Caki2 (cell line): ENCODE results near the gene C2orf78. TPM values are rescaled to one million over a fixed set of nuclear protein-coding genes. Genes with fewer than 3 reads are reported as not detected.
A peak's percentile ranks its signal among the peaks of the same experiment; 100 is the strongest.

Experiments used
- DNase-seq: peaks from one replicate; pipeline ENCODE4 v3.0.0-alpha.2; 2015; ENCODE audit warnings: low read depth
- in situ Hi-C: cut with HindIII; loops from 2 replicates; pipeline ENCODE4 v1.10.0; 2016; ENCODE audit warnings: low sequenced_read_pairs, low pct_unique_long_range_greater_than_20kb, mixed read lengths
- total RNA-seq: library from RNA; depleted of rRNA; stranded (reverse); fragments of >200 nt; shearing (Covaris generic); gene quantifications from 2 replicates; pipeline ENCODE4 v1.2.3, GENCODE V29; 2014; ENCODE audit warnings: low replicate concordance

Gene C2orf78
- total RNA-seq, 1 experiment from 2014 or later: not detected

DNA sequence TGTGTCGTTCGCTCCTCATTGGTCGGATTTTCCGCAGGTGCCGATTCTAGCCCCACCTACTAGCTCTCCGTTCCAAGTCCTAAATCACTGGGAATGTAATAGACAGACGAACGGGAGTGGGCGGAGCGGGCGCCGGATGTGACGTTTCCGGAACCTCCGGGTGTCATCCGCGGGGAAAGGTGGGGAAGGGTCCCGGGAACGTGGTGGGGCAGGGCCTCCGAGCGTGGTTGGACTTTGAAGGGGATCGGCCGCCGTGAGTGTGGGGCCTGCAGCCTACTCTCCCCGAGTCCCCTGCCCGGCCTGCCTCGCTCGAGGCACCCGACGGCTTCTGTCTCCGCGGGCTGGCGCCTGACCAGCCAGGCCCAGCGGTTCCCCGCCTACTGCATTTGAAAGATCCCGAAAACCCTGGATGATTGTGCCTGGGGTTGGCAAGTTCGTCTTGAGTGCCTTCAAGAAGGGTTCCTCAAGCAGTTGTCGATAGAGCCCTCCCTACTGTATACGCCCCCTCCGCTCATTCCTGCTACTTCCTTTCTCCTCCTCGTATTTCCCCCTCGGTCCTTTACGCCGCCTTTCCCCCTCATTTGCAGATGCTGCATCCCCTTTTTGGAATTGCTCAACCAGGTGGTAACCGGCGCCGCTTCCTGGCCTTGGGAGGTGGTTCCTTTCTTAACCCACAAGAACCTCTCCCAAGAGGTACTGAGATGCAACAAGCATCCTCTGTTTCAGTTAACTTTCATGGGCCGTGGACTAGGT, 45.0 kb downstream of the C2orf78 start, which contains the start of gene STAMBP:
TSS of gene STAMBP (plus strand) at position 144 of the 753 bp plus-strand sequence. CDS start 1,896 bp downstream, outside the sequence.
- DNase-seq: peak; percentile 89
- in situ Hi-C loops: no loop called here

DNA sequence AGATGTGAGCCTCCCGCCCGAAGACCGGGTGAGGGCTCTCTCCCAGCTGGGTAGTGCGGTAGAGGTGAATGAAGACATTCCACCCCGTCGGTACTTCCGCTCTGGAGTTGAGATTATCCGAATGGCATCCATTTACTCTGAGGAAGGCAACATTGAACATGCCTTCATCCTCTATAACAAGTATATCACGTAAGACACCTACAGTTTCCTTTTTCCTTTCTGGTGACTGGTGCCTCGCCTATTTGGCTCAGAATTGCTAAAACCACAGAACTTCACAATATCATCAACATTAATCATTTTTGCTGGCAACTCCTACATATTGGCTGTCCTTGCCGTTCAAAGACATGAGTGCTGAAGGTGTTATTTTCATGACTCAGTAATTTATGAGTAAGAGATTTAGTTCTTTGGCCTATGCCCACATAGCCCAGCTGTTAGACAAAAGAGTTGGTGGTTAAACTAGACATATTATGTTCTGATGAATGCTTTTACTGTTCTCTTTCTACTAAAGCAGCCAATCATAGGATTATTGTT, 47.0 kb downstream of the C2orf78 start:
- peak; percentile 77 for DNase-seq
- in situ Hi-C loops: no loop called here

DNA sequence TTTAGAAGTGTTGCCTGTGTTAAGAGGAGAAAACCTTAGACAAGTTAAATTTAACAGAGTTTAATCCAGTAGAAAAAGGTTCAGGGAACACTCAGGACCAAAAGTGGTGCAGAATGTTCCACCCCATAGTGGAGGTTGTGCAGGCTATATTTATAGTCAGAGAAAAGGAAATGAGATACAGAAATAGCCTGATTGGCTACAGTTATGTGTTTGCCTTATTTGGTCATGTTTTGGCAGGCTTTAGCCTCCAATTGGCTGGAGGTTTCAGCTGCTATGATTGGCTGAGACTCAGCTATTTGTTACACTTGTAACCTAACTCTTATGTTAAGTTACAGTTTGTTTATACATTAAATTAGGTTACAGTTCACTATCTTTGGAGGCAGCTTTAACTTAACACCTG, 48.9 kb downstream of the C2orf78 start:
- in situ Hi-C loops: no loop called here
- peak; percentile 64 for DNase-seq

DNA sequence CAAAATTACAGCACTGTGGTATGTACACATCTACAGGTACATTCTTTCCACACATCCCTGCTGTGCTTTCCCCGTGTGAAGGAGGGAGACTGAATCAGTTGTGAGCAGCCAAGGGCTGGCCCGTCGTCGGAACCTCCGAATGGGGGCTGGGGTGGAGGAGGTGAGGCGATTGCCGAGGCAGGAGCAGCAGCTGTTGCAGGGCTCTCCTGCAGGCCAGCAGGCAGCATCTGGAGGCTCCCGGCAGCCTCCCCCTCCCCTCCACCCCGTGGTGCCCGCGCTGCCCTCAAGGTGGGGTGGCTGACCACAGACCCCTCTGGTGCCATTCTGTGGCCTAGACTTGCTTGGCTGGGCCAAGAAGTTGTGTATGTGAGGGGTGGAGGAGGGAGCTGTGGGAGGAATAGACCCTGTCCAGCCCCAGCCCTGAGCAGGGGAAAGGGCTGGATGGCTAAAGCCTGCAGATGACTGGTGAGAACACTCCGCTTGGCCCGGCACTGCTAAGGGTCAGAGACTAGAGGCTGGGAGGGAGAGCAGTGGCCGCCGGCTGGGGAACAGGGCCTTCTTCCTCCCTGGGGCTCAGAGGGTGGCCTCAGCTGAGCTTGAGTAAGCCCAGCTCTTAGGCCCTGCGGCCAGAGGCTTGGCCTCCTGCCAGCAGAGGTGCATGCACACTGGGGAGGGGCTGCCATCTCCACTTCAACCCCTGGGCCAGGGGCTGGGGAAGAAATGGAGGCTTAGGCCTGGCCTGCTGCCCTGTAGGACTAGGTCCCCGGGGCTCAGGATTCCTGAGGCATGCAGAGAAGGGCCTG, 52.4 kb downstream of the C2orf78 start:
- DNase-seq: no peak
- in situ Hi-C loops: no loop called here

DNA sequence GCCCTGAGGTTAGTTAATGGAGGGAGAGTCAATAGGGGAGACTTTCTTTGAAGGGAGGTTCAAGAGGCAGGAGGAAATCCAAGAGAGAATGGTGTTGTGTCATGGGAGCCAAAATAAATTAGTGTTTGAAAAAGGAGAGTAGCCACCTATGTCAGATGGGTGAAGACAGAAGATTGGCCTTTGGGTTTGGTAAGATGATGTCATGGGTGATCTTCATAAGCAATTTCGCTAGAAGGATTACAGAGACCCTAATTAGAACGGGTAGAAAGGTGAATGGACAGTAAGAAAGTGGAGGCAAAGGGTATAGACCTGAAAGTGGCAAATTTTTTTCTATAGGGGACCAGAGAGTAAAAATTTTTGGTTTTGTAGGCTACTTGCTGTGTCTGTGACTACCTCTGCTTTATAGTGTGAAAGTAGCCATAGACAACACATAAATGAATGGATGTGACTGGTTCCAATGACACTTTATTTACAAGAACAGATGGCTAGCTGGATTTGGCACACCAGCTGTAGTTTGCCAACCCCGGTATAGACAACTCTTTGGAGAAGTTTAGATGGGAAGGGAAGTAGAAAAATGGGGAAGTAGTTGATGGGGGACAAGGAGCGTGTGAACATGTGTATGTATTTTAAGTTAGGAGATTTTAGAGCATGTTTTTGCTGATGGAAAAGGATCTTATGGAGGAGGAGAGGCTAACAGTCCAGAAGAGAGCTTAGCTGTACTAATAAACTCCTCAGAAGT, 54.0 kb downstream of the C2orf78 start:
- DNase-seq: no peak
- in situ Hi-C loops: no loop called here

DNA sequence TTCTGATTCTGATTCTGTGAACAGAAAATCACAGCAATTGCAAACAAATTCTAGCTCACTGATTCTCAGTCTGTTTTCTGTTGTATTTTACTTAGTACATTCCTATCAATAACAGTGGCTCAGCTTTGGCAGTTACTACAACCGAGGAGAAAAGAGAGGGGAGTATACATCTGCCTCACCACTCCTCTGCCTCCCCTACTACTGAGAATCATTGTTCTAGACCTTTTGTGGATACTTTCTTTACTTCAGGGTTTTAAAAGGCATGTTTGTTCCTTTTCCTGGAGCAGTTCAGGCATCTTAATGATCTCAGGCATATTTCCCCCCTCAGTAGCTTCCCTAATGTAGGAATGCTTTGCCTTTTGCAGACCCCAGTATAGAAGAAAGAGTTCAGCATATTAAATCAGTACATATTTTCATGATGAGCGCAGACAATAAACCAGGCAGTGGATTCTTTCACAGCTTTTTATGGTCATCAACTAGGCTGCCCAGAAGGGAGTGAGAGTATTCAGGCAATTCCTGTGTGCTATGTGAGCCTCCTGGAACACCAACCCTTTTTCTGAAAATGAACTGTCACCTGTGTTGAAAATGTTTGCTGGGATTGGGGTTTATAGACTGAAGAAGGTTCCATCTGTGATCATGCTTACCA, 55.0 kb downstream of the C2orf78 start:
- in situ Hi-C loops: no loop called here
- no peak for DNase-seq

DNA sequence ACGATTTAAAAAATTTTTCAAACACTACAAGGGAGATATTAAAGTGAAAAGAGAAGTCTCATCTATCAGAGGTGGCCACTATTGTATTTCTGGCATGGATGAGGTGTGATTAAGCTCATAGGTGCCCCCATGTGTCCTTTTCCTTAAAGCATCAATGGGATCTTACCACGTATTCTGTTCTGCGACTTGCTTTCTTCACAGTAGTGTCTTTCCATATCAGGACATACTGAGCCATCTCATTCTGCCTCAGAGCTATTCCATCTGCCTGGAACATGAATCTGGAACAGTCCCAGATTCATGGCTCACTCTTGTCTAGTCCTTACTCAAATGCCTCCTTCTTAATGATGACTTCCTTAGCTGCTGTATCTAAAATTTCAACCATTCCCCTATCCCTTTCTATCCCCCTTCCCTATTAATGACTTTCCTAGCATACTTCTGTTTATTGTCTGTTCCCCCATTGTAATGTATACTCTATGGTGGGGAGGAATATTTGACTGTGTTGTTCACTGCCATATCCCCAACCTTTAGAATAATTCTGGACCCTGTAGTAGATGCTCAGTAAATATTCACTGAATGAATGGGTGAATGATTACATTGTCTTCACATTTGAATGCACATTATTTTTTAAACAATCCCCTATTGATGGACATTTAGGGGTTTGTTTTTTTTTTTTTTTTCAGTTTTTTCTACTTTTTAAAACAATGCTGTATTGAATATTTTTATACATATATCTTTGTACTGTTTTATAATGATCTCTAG, 55.8 kb downstream of the C2orf78 start:
- in situ Hi-C loops: no loop called here
- no peak for DNase-seq

DNA sequence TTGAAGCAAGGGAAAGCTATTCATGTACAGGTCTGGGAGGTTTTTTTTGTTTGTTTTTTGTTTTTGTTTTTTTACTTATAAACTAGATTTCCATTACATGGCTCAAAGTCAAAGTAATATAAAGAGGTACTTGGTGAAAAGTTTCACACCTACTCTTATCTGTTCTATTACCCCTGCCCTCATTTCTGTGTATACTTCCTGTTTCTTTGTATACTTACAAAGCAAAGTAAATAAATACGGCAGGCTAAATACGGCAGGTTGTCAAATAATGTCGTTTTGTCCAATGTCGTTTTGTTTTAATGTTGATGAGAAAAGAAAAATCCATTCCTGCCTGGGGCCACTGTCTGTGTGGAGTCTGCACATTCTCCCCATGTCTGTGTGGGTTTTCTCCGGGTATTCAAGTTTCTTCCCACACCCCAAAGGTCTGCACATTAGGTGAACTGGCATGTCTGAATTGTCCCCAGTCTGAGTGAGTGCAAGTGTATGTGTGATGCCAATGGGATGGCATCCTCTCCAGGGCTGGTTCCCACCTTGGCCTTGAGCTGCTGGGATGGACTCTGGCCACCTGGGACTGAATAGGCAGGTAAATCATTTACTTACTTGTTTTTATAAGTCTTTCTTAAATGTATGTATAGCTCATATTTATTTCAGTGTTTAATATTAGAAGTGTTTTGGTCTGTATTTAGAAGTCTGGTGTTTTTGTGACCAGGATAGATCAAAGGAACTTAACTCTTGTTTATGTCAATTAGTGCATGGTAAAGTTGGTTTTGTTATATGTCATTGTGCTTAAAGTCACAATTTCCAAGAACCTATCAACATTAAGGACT, 58.1 kb downstream of the C2orf78 start:
- DNase-seq: no peak
- in situ Hi-C loops: no loop called here

DNA sequence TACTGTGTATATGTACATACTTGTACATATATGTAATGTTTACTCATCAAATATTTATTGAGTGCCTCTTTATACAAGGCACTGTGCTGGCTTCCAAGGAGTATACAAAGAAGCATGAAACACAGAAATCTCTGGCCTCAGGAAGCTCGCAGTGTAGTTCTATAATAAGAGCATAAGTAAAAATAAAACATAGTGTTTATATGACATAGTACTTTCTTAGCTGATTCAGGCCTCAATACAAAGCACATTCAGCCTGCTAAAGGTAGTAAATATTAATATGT, 58.7 kb downstream of the C2orf78 start:
- in situ Hi-C loops: no loop called here
- no peak for DNase-seq

DNA sequence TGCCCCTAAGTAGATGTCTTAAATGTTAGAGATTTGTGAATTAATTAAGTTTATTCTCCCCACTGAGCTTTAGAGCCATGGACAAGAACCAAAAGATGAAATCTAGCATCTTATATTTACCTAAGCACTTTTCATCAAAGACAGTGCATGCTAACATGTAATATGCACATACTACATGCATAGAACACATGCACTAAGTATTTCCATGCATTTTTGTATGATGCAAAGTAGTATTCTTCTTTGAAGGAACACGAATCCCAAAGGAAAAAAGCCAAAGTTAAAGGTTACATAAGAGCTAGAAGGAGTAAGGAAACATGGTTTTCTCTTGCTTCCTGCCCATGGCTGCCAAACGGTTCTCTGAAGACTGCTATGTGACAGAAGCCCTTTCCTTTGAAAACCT, 60.1 kb downstream of the C2orf78 start:
- in situ Hi-C loops: no loop called here

DNA sequence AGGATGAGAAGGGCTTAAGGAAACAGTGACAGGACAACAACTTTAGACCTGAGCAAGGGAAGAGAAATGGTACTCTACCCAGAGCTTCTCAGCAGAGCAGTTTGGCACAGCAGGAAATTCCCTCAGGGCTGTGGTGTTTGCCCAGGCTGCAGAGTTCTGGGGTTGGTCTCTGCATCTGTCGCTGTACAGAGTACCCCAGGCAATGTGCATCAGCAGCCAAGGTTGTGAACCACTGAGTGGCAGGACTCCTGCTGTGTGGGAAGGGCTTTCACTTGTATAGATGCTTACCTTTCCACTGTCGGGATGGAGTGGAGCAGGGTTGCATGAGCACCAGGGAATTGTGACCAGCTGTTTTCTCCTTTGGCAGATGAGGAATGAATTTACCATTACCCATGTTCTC, 66.0 kb downstream of the C2orf78 start:
- no peak for DNase-seq
- in situ Hi-C loops: no loop called here

More for the DNA sequence above, 60.1 kb downstream of the C2orf78 start:
- DNase-seq: no peak

DNA sequence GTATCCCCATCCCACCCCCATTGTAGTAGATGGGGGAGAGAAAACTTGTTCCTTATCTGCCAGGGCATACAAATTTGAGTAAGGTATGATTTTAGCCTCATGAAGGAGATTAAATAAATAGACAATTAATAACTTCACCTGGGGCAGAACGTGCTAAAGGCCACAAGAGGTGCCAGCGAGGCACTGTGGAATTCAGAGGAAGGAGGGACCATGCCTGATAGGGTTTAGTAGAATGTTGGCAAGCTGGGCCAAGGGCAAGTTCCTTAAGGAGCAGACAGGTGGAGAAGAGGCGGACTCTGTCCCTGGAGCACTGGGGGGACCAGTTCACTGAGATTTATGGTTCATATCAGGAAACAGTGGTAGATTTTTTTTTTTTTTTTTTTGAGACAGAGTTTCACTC, 67.3 kb downstream of the C2orf78 start:
- DNase-seq: no peak
- in situ Hi-C loops: no loop called here

DNA sequence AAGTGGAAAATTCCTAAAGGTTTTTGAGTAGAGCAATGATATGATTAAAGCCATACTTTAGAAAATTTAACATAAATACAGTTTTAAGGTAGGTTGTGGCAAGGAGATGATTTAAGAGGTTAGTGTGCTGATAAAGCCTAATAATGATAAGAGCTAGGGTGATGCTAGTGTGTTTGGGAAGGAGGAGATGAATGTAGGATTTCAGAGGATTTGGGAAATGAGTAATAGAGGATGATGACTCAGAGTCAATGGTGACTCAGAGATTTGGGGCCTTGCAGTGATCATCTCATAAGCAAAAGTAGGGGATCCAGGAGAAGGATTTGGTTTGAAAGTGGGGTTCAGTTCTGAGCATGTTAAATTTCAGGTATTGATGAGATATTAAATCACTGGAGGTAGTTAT, 68.0 kb downstream of the C2orf78 start:
- DNase-seq: no peak
- in situ Hi-C loops: no loop called here

DNA sequence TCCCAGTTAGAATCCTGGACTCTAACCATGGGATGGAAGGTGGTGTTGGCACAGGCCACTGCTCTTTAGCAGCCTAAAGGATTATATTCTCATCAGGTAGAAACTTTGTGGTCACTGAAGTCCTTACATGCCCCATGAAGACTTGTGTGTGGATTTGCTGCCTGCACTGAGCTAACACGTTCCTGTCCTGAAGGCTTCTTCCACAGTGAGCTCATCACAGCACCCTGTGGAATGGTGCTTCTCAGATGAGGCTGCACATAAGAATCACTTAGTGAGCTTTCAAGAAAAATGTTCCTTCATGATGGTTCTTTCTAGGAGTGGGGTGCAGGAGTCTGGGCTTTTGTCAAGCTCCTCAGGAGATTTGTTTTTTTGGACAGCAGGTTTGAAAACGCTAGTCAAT, 71.5 kb downstream of the C2orf78 start:
- in situ Hi-C loops: no loop called here

DNA sequence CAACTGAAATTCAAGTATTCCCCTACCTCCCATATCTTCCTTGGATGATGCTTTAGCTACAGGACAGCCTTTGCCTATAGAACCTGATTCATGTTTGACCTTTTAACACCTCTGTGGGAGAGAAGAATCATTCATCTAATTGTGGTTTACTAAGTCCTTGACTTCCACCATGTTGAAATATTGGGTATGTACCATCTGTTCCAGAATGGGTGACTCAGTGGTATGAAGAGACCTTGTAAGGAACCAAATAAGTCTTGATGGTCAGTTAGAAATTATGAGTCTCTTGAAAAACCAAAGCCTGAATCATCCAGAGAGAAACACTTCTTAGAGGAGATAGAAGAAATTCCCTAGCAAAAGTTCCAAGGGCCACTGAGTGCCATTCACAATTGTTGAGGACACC, 72.2 kb downstream of the C2orf78 start:
- DNase-seq: no peak
- in situ Hi-C loops: no loop called here

More for the DNA sequence above, 71.5 kb downstream of the C2orf78 start:
- no peak for DNase-seq

DNA sequence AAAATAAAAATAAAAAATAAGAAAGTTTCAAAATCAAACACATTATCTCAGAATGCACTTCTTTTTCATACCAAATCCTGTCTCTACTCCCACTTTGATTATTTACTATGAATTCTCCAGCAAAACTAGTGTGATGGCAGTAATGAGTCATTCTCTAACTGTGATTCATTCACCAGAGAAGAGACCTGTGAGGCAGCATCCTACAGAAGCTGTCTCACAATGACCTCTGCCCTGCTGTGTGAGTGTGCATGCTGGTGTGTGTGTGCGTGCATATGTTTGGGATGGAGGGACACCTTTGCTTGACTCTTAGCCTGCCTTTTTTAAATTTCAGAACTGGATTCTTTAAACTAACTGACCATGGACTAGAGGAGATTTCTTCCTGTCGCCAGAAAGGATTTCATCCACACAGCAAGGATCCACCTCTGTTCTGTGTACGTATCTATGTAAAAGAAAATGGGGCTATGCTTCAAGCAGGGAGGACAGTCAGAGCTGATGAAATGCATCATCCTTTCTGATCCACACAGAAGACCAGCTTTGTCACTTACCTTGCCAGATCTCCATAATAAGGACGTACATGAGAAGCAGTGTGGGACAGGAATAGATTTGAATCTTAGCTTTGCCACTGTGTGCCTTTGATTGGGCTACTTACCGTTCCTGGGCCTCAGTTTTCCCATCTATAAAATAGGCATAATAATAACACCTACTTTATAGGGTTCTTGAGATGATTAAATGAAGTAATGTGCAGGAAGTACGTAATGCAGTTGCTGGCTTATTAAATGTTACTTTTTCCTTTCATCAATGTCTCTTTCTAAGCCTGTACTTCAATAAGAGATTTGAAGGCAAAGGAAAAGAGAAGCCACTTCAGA, 76.0 kb downstream of the C2orf78 start:
- in situ Hi-C loops: no loop called here

More for the DNA sequence above, 76.0 kb downstream of the C2orf78 start:
- DNase-seq: peak; percentile 71
